HFF-Myc (cell line): ENCODE results near the gene TK1.

ENCODE experiments used
- DNase-seq: peaks from one replicate; pipeline ENCODE4 v3.0.0-alpha.2; 2011; ENCODE audit warnings: low read depth; ENCODE audit errors: extremely low read depth
- H3K4me3 ChIP-seq: replicated peaks from 2 replicates; pipeline ENCODE4 v1.5.1; 2011; ENCODE audit warnings: low read depth, mild to moderate bottlenecking, control low read depth, low read length
- CTCF ChIP-seq: IDR thresholded peaks from 2 replicates; pipeline ENCODE4 v1.5.1; 2012; ENCODE audit warnings: mild to moderate bottlenecking, low read depth, low read length, control low read depth; ENCODE audit errors: missing control alignments

TK1 gene

GRCh38 chr17:78137392-78138203 lies 49.3 kb downstream of the TK1 start:
- DNase-seq: no peak
- H3K4me3 ChIP-seq: no peak overlapping the region
- peak; percentile 62 for TF ChIP-seq CTCF

GRCh38 chr17:78135858-78136500 lies 50.9 kb downstream of the TK1 start:
- H3K4me3 ChIP-seq: no peak overlapping the region
- TF ChIP-seq CTCF: no peak
- no peak for DNase-seq

- DNase-seq: no peak
- TF ChIP-seq CTCF: no peak
- H3K4me3 ChIP-seq: no peak overlapping the region
These were observed 51.9 kb downstream of the TK1 start for GRCh38 chr17:78134899-78135385.

- no peak for DNase-seq
- peak; percentile 54 for TF ChIP-seq CTCF
- H3K4me3 ChIP-seq: no peak overlapping the region
These were observed 52.6 kb downstream of the TK1 start for GRCh38 chr17:78133971-78134898.

GRCh38 chr17:78133179-78133951 lies 53.5 kb downstream of the TK1 start:
- no peak for TF ChIP-seq CTCF
- no peak for DNase-seq
- no peak overlapping the region for H3K4me3 ChIP-seq

- no peak for TF ChIP-seq CTCF
- H3K4me3 ChIP-seq: no peak overlapping the region
- DNase-seq: no peak
These were observed 54.1 kb downstream of the TK1 start for GRCh38 chr17:78132767-78133178.
